GM15510 (cell line): ENCODE data around the gene SHANK2.

ENCODE experiments used
- POLR2A ChIP-seq: IDR thresholded peaks from 3 replicates; pipeline ENCODE4 v1.6.1; 2011; ENCODE audit warnings: borderline replicate concordance; ENCODE audit not compliant: insufficient read length; ENCODE audit errors: extremely low read depth

The SHANK2 gene

DNA sequence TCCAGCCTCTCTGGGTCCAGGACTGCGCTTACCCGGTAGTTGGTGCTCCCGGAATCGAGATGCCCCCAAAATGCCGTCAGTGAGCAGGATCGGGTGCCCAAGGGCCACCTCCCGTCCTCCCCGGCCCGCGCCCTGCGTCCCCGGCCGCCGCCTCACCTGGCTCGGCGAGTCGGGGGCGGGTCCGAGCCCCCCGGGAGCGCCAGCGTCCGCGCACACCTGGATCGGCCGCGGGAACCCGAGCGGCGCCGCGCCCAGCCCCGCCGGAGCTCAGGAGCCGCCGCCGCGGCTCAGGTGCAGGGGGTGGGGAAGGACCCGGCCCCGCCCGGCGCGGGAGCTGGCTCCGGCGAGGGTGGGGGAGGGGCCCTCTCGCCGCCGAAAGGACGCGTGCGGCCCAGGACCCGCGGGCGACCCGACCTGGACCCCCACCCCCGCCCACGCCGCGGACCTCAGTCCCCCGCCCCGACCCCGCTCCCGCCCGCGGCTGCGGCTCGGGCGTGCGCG, at the start of gene SHANK2:
TSS of gene SHANK2 (minus strand) at position 309 of the 501 bp plus-strand sequence. CDS start 105,251 bp downstream, outside the sequence.
- no peak for TF ChIP-seq POLR2A

DNA sequence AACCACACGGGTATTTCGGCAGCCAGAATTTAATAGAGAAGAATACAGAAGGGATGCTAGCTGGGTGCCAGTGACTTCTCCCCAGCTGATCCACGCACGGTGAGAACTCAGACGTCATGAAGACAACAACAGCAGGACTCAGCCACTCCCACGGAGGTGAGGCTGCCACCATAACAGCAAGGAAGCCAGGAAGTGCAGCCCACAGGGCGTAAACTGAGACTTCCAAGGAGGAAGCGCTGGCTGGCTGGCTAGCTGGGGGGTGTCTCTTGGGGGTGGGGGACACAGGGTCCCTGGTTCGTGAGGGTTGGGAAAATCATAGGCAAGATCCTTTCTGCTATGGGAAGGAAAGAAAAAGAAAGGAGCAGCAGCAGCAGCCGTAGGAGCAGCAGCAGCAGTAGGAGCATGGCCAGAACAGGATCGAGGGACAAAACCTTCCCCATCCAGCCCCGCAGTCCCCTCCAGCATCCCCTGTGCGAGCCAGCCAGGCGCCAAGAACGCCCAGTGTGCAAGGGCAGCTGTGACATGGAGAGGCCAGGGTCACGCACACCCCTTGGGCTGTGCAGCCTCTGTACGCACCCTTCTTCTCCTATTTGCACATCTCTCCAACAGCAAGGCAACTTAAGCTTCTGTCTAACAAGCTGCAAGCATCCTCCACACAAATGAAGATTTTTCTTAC, 49.6 kb upstream of the SHANK2 start:
- TF ChIP-seq POLR2A = no peak

DNA sequence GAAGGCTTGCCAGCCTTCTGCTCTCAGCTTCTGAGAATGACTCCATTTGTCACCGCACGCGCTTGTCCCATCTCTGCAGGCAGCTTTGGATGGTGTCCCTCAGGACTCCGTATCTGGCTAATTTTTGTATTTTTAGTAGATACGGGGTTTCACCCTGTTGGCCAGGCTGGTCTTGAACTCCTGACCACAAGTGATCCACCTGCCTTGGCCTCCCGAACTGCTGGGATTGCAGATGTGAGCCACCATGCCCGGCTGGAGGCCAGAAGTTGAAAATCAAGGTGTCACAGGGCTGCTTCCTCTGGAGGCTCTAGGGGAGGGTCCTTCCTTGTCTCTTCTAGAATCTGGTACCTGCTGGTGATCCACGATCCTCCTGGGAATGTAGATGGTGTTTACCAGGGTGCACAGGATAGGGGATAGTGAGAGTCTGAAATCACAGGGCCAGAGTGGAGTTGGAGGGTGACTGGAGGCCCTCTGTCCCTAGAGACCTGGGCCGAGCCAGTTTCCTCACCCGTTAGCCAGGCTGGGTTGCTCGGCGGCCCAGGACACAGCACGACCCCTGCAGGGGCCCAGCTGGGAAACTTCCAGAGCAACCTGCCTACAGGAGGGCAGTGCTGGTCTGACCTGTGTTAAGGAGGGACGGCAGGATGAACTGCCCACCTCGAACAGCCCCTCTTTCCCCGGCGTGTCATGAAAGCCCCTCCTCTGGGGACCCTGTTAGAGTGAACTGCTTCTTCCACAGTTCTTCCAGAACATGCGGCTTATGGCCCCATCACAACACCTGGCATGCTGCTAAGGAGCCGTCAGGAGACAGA, 48.9 kb upstream of the SHANK2 start:
- no peak for TF ChIP-seq POLR2A

DNA sequence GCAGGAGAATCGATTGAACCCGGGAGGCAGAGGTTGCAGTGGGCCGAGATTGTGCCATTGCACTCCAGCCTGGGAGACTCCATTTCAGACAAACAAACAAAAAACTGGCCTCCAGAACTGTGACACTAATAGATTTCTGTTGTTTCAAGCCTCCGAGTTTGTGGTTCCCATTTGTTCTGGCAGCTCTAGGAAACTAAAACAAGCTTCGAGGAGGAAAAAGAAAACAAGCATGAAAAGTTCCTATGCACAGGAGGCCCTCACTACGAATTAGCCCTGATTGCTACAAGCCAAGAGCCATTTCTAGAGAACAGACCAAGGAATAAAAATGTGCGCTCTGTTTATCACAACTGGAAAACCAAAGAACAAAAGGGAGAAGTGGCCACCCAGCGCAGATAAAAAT, 47.8 kb upstream of the SHANK2 start:
- TF ChIP-seq POLR2A = no peak

DNA sequence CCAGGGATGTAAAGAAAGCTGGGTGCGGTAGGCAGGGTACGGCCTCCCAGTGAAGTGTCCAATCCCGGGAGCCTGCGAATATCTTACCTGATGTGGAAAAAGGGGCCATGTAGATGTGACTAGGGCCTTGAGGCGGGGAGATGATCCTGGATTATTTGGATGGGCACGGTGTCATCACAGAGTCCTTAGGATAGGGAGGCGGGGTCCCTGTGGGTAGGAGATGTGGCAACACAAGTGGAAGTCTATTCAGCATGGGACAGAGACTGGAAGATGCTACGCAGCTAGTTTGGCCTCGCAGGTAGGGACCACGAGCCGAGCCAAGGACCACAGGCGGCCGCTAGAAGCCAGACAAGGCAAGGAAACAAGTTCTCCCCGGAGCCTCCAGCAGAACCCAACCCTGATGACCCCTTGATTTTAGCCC, 46.4 kb upstream of the SHANK2 start:
- no peak for TF ChIP-seq POLR2A

DNA sequence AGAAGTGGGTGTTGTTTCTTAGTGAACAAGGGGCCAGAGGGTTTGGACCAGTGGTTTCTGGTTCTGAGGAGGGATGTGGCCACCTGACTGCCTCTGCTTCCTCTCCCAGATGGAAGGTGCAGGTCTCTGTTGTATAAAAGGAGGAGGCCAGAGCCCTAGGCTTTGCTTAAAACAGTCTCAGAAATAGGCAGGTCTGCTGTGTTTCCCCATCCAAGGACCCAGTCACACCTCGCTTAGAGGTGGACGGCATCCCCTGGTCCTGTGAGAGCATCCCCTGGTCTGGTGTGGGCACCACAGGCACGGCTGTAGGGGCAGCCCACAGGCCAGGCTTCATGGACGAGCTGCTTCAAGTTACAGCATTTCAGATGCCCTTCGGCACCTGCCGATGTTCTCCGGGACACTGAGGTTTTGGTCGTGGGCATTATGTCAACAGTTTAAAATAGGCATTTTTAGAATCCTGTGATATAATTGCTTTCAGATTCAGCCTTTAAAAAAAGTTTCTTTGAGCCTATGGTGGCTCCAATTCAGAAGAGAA, 45.7 kb upstream of the SHANK2 start:
- no peak for TF ChIP-seq POLR2A

DNA sequence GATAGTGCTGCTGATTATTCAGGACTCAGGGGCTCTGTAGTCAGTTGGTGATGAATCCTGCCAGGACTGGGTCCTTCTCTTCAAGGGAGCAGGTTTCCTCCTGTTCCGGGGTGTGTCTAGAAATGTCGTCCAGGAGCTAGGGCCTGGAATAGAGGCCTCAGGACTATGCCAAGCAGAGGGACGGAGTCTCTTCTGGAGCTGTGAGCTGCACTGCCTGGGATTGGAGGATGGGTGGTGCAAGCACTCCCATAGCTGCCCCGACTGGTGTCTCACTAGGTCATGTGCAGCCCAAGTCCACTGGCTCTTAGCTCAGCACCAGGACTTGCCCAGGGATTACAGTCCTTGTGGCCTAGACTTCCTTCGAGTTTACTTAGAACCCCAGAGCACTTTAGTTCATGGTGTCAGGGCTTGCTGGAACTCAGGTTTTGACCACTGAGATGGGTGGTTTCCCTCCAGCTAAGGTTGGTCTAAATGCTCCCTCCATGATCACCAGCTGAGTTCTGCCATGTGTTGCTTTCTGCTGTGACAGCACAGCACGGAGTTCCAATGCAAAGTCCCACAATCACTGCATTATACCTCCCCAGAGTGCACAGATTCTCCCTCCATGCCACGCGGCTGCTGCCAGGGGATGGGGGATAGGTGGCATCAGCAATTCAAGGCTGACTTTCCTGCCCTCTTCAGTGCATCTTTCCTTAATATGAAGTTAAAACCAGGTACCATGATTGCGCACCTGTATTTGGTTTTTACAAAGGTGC, 42.6 kb upstream of the SHANK2 start:
- TF ChIP-seq POLR2A = no peak

DNA sequence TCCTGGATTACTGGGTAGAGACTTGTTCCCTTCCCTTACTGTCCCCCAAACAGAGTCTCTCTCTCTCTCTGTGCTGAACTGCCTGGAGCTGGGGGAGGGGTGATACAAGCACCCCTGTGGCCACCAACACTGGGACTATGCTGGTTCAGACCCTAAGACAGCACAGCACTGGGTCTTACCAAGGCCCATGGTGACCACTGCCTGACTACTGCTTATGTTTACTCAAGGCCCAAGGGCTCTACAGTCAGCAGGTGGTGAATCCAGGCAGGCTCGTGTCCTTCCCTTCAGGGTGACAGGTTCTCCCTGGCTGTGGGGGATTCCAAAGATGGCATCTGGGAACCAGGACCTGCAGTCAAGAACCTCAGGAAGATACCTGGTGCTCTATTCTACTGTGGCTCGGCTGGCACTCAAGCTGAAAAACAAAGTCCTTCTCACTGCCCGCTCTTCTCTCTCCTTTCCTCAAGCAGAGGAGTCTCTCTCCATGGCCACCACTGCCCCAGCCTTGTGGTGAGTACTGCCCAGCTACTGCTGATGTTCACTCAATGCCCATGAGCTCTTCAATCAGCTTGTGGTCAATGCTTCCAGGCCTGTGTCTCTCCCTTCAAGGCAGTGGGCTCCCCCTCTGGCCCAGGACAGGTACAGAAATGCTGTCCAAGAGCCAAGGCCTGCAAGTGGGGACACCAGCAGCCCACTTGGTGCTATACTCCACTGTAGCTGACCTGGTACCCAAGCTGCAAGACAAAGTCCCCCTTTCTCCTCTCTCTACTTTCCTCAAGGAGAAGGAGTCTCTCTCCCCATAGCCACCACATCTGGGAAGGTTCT, 41.8 kb upstream of the SHANK2 start:
- no peak for TF ChIP-seq POLR2A

DNA sequence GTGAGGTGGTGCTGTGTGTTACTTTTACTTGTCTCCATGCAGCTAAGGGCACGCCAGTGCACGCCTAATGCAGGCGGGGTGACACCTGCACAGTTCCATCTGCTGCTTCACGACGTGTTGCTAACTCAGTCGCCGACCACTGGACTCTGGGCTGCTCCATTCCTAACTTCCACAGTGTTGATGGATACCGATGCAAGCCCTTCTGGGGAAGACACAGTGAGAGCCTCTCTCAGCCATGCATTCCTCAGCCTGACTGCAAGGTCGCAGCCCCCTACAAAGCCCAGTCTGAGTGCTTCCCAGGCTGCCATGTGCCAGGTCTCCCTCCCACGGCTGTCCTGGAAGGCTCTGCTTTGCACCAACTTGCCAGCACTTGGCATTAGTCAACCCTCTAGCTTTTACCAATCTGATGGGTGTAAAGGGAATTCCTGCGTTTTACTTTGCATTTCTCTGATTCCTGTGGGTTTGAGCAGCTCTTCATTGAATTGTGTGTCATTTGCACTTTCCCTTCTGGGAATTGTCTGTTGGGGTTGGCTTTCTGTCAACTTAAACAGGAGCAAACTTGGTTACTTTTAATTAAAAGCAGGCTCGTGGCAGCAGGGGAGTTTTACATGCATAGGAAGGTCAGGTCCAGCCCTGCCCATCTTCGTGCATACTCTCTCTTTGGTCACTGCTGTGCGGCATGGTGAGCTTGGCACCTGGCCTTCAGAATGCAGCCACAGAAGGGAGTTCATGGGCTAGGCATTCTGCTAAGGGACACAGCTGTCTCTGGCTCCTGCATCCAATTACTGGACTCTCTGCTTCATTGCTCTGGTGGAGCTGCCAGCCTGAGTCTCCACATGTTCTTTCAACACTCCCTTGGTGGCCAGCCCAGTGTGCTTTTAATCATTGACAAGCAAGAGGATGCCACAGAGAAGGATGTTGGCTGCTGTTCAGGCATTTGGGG, 34.6 kb upstream of the SHANK2 start:
- TF ChIP-seq POLR2A = no peak

DNA sequence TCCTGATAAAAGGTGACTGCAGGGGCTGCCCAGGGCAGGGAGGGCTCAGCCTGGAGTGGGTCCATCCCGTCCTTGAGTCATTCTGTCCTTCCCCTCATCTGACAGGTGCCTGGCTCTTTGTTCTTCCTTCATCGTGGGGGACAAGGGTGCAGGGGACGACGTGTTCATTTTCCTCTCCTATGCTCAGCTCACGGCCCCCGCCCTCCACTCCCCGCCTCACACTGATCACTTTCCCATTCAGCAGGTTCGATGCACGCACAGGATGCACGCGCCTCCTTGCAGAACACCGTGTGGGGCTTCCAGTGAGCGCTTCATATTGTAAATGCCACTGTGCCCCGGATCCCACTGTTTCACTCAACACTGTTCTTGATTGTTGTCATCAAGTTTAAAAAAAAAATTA, 32.7 kb upstream of the SHANK2 start:
- no peak for TF ChIP-seq POLR2A

DNA sequence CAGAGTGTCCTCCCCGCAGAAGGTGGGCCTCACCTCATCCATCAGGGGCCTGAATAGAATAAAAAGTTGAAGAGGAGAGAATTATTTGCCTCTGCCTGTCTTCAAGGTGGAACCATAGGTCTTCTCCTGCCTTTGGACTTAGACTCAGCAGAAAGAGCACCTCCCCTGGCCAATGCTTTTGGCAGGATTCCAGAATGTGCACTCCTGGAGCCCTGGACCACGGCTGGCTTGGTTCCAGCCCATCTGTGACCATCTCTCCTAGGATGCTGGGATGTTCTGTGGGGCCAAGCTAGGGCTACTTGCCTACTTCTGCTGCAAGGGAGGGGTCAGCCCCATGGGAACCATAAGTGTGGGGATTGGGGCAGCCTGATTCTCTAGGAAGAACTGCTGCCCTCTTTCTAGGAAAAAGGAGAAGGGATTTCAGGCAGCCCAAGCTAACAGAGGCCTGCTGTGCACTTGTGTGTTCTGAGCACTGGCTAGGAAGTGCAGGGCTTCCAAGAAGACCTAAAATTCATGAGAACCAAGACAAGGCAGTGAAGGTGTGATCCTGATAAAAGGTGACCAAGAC, 32.2 kb upstream of the SHANK2 start:
- TF ChIP-seq POLR2A = no peak

DNA sequence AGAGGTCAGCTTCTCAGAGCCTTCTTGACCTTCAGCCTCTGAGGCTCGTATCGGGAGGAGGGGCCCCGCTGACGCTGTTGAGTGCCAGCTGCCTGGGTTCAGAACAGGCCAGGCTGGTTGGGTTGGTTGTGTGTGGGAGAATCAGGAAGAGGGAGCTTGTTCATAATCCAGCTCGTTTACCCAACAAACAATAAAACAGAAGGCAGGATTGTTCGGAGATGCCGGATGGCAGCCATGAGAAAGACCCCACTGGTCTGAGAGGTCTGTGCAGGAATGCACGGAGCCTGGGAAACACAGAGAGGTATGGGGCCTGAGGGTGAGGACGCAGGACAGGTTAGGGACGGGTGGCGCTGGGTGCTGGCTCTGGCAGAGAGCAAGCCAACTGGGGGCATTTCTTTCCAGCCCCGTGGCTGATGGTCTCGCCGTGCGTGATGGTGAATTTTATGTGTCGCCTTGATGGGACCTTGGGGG, 31.6 kb upstream of the SHANK2 start:
- no peak for TF ChIP-seq POLR2A

DNA sequence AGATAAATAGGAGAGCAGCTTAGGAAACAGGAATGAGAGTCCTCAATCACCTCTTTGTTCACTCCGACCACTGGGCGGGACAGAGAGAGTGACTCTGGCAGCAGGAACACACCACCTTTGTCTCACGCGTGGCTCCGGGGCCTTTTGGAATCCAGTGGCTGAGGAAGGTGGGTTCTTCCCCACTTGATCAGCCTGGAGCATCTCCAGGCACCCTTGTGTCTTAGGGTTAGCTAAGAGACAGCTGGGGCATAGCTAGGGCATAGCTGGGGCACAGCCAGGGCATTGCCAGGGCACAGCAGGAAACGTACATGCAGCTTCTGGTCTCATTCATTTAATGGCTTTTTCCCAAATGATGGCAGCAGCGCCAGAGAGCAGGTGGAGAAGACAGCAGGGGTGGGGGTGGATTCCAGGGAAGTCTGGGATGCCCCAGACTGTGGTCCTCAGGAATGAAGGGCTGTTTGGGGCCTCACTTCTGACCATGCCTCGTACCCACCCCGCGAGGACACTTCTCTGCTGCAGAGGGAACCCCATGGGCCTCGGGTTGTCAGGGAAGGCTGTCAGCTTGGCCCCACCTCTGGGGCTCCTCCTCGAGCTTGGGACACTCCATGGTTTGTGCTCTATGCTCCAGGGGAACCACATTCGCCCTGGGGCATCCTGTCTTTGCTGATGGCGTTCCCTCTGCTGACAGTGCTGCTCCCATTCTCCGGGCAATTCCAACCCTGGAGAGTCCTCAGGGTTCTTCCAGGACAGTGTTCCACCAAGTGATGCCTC, 30.4 kb upstream of the SHANK2 start:
- TF ChIP-seq POLR2A = no peak

DNA sequence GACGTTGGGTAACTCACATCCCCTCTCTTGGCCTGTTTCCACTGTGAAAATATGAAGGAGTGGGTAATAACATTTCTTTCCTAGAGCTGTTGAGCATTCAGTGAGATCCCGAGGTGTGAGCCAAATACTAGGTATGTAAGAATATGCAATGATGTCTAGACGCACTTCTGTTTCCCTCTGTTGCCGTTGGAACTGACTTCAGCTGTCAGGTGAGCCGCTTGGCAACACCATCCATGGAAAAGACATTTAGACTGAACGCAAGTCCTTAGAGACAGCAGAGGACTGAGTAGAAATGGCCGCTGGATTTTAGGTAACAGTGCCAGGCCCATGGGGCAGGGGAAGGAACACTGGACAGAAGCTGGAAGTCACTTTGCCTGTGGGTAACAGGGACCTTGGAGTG, 29.5 kb upstream of the SHANK2 start:
- TF ChIP-seq POLR2A = no peak
